Thoracic aorta (tissue), 2 donors: ENCODE measurements around the gene FBXL16. TPM values are rescaled to one million over a fixed set of nuclear protein-coding genes. Genes with fewer than 3 reads are reported as not detected.

Experiments used
- ATAC-seq: fragments of 150-250 bp; one replicate; pipeline ENCODE4 v1.8.0; 2017; ENCODE audit warnings: low read depth; ENCODE audit not compliant: insufficient number of reproducible peaks, low FRiP score
- DNase-seq: peaks from one replicate; pipeline ENCODE4 v3.0.0-alpha.2; 2020; ENCODE audit warnings: low spot score
- H3K27ac ChIP-seq, 2 donors: fragments of 200-600 bp; sonication (generic); 1 replicate in 1 of 2; 2 replicates in 1 of 2; pipeline ENCODE4 v1.5.1; 2016; ENCODE audit warnings: mild to moderate bottlenecking in 2 of 2, moderate library complexity in 2 of 2
- H3K27me3 ChIP-seq: fragments of 200-600 bp; sonication (generic); replicated peaks from 2 replicates; pipeline ENCODE4 v1.6.0; 2016; ENCODE audit warnings: mild to moderate bottlenecking; ENCODE audit not compliant: insufficient read depth
- H3K36me3 ChIP-seq: fragments of 200-600 bp; sonication (generic); one replicate; pipeline ENCODE4 v1.5.1; 2016
- H3K4me1 ChIP-seq, 2 donors: fragments of 200-600 bp; sonication (generic); 1 replicate in 1 of 2; 2 replicates in 1 of 2; pipeline versions ENCODE4 v1.5.1 to v1.6.0; 2016; ENCODE audit warnings: low read depth in 2 of 2, mild to moderate bottlenecking in 1 of 2; ENCODE audit not compliant: control insufficient read depth in 1 of 2
- H3K4me3 ChIP-seq: fragments of 200-600 bp; sonication (generic); 2 replicates; pipeline ENCODE4 v1.5.1; 2016; ENCODE audit warnings: mild to moderate bottlenecking
- H3K9me3 ChIP-seq: fragments of 200-600 bp; sonication (generic); 2 replicates; pipeline ENCODE4 v1.5.1; 2016
- total RNA-seq, 2 donors: library from RNA; depleted of rRNA; stranded (reverse); fragments of >200 nt; gene quantifications; one replicate each; pipeline versions ENCODE4 v1.1.0 to v1.2.3, GENCODE V29; 2016
- TF ChIP-seq, protein P1 (sequence below): fragments of 200-600 bp; sonication (generic); IDR thresholded peaks from one replicate; pipeline ENCODE4 v1.5.1; 2019; ENCODE audit warnings: antibody characterized with exemption

Gene FBXL16
- total RNA-seq, 2 donors from 2014 or later = not detected

DNA sequence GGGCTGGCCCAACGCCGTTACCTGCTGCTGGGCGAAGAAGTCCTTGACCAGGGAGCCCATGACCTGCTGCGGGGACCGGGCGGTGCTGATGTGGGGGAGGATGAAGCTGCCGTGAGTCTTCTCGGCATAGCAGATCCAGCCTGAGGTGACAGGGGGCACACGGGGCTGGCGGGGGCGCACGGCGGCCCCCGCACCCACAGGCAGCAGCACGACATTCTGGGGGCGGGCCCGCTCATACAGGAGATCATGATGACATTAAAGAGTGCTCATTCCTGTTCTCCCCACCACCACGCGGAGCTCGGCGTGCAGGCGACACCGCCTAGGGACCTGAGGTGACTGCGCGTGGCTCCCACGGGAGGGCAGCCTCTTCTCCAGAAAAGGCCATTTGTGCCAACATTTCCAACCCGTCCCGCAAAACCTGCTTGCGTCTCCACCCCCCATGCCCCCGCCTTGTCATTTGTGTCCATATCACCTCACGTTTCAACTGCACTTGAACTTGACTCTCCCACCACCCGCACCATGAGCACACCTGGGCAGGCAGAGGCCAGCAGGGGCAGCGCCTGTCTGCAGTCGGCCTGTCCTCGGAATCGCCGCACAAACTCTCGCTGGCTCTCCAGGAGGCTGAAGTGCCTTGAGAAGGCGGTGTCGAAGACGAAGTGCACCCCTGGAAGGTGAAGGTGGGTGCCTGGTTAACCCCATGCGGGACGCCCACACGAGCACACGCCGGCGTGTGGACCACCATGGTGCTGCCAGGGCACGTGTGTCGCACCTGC lies 28.8 kb upstream of the FBXL16 start:
- no peak for ATAC-seq
- Histone ChIP-seq H3K4me1 (no peaks in the 10 kb centered on the region), H3K4me3 (no peak overlapping the region), H3K9me3 (no peaks in the 10 kb centered on the region), H3K27ac (no peak overlapping the region), H3K27me3 (no peaks in the 10 kb centered on the region), H3K36me3 (peaks cover 40% of the 10 kb centered on the region)
- no peak for DNase-seq
- TF ChIP-seq, protein P1, sequence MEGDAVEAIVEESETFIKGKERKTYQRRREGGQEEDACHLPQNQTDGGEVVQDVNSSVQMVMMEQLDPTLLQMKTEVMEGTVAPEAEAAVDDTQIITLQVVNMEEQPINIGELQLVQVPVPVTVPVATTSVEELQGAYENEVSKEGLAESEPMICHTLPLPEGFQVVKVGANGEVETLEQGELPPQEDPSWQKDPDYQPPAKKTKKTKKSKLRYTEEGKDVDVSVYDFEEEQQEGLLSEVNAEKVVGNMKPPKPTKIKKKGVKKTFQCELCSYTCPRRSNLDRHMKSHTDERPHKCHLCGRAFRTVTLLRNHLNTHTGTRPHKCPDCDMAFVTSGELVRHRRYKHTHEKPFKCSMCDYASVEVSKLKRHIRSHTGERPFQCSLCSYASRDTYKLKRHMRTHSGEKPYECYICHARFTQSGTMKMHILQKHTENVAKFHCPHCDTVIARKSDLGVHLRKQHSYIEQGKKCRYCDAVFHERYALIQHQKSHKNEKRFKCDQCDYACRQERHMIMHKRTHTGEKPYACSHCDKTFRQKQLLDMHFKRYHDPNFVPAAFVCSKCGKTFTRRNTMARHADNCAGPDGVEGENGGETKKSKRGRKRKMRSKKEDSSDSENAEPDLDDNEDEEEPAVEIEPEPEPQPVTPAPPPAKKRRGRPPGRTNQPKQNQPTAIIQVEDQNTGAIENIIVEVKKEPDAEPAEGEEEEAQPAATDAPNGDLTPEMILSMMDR = no peak

DNA sequence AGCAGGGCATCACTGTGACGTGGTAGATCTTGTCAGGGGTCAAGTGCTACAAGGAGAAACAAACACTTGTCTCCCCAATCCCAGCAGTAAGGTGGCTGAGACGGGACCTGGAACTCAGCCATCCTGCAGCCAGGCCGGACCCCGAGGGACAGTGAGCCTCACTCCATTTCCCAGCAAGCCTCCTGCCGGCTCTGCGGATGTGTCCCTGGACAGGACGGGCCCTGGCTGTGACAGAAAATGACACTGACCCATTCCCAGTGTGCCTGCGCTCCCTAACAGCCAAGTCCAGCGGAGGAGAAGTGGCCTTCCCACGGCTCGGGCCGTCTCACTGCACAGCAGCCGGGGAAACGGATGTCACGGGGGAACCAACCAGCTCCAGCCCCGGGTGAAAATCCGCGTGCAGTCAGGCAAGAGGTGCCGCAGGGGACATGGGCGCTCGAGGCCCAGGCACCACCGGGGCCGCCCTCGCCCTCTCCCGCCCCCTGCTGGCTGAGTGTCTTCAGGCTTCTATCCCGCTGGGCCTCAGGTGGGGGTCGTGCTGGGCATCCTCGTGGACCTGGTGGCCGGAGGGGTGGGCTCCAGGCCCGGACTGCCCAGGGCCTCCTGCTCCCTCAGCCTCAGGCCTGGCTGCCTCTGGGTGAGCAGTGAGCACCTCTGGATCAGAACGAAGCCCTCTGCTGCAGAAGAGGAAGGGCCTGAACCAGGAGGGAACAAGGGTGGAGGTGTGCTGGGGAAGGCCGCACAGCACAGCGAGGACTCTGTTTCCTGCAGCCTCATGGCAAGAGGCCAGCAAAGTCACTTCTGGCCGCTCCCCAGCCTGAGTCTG lies 28.0 kb upstream of the FBXL16 start:
- Histone ChIP-seq H3K9me3 (no peaks in the 10 kb centered on the region), H3K4me3 (no peak overlapping the region), H3K36me3 (peaks cover 40% of the 10 kb centered on the region), H3K27ac (no peak overlapping the region), H3K27me3 (no peaks in the 10 kb centered on the region), H3K4me1 (peaks cover under 1% of the 10 kb centered on the region in 2 donors)
- no peak for DNase-seq
- ATAC-seq = no peak
- TF ChIP-seq, protein P1 = peak; percentile 9

DNA sequence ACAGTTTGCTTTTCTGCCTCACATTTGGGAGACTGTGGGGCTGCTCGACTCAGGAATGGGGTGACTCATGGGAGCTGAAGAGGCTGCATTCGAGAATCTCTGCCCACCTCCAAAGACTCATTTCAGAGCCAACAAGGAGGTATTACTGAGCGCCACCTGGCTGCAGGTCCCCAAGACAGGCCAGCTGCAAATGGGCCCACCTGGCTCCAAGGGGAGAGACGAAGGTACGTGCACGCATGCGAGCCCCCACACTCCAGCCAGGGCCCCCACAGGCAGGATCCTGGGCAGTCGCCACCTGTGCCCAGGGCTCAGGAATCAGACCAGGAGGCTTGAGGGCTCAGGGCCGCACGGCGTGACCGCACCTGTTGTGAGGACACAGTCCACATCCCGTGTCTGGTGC lies 27.3 kb upstream of the FBXL16 start:
- H3K4me1 ChIP-seq = peaks cover 4% of the 10 kb centered on the region in 2 donors
- ATAC-seq (no peak), DNase-seq (no peak)
- no peaks in the 10 kb centered on the region for H3K9me3 ChIP-seq
- peaks cover 40% of the 10 kb centered on the region for H3K36me3 ChIP-seq
- no peak overlapping the region for H3K27ac ChIP-seq
- H3K27me3 ChIP-seq = no peaks in the 10 kb centered on the region
- TF ChIP-seq, protein P1 = no peak
- no peak overlapping the region for H3K4me3 ChIP-seq

DNA sequence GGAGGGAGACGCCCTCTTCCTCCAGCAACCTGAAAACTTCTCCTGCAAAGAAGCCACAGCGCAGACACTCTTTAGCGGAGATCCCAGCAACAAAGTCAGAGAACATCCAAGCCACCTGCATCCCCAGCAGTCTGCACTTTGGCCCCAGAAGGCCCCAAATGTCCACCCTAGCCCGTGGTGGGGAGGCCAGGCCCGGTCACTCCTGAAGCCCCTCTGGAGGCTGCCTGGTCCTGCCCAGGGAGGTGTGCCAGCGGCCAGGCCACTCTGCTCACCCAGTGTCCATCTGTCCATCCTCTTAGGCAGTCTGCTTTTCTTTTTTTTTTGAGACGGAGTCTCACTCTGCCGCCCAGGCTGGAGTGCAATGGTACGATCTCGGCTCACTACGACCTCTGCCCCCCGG lies 26.7 kb upstream of the FBXL16 start:
- Histone ChIP-seq H3K36me3 (peaks cover 38% of the 10 kb centered on the region), H3K27ac (no peak overlapping the region), H3K27me3 (no peaks in the 10 kb centered on the region), H3K9me3 (no peaks in the 10 kb centered on the region), H3K4me1 (peaks cover 9 to 10% of the 10 kb centered on the region in 2 donors), H3K4me3 (no peak overlapping the region)
- TF ChIP-seq, protein P1 = no peak
- no peak for ATAC-seq
- no peak for DNase-seq
